Esophagus muscularis mucosa (tissue), 4 donors: ENCODE measurements around the gene DCDC2C. TPM values are rescaled to one million over a fixed set of nuclear protein-coding genes. Genes with fewer than 3 reads are reported as not detected.

Experiments used
- DNase-seq: peaks from one replicate; pipeline ENCODE4 v3.0.0-alpha.2; 2017; ENCODE audit errors: extremely low spot score
- H3K27ac ChIP-seq, 4 donors: fragments of 200-600 bp; sonication (generic); replicated peaks in 1 of 4; 1 replicate in 3 of 4; 2 replicates in 1 of 4; pipeline ENCODE4 v1.5.1; 2016 to 2019; ENCODE audit warnings: mild to moderate bottlenecking in 1 of 4
- H3K27me3 ChIP-seq, 4 donors: fragments of 200-600 bp; sonication (generic); one replicate each; pipeline versions ENCODE4 v1.5.1 to v1.6.0; 2016 to 2019
- H3K36me3 ChIP-seq, 4 donors: fragments of 200-600 bp; sonication (generic); one replicate each; pipeline ENCODE4 v1.5.1; 2016 to 2019
- H3K4me1 ChIP-seq, 4 donors: fragments of 200-600 bp; sonication (generic); one replicate each; pipeline ENCODE4 v1.5.1; 2016 to 2019
- H3K4me3 ChIP-seq, 4 donors: fragments of 200-600 bp; sonication (generic); 1 replicate in 2 of 4; 2 replicates in 2 of 4; pipeline ENCODE4 v1.5.1; 2016 to 2019; ENCODE audit warnings: mild to moderate bottlenecking in 4 of 4, moderate library complexity in 1 of 4
- H3K9me3 ChIP-seq, 4 donors: fragments of 200-600 bp; sonication (generic); 1 replicate in 3 of 4; 2 replicates in 1 of 4; pipeline ENCODE4 v1.5.1; 2016 to 2019
- CTCF ChIP-seq, 3 experiments: fragments of 200-600 bp in 2 of 3; fragments of 450-650 bp in 1 of 3; sonication (generic) in 2 of 3; IDR thresholded peaks; one replicate each; pipeline ENCODE4 v1.5.1; 2017 to 2019; ENCODE audit warnings: antibody characterized with exemption in 3 of 3, mild to moderate bottlenecking in 2 of 3, moderate library complexity in 1 of 3
- EP300 ChIP-seq: sonication (generic); formaldehyde crosslinking; IDR thresholded peaks from one replicate; pipeline ENCODE4 v1.6.1; 2017; ENCODE audit warnings: antibody characterized with exemption
- POLR2A ChIP-seq: fragments of 450-650 bp; IDR thresholded peaks from one replicate; pipeline ENCODE4 v1.6.1; 2017; ENCODE audit warnings: antibody characterized with exemption, moderate library complexity, mild to moderate bottlenecking, low read depth
- POLR2AphosphoS5 ChIP-seq, 2 donors: sonication (generic); formaldehyde crosslinking; IDR thresholded peaks; one replicate each; pipeline ENCODE4 v1.6.1; 2017; ENCODE audit warnings: antibody characterized with exemption in 2 of 2
- WGBS: methylation state at CpG from one replicate; pipeline ENCODE4 v1.1.5; 2018; 5-methylcytosine and 5-hydroxymethylcytosine counted together
- intact Hi-C: fragments of 100-400 bp; cut with DNase I; formaldehyde crosslinking; loops from one replicate; pipeline ENCODE4 v1.15.1; 2023
- total RNA-seq, 4 donors: library from RNA; depleted of rRNA; stranded (reverse); fragments of >200 nt; gene quantifications; one replicate each; pipeline versions ENCODE4 v1.1.0 to v1.2.1, GENCODE V29; 2016

DCDC2C gene
- total RNA-seq, 4 donors from 2014 or later, result 0.83 TPM; not detected in 3

DNA sequence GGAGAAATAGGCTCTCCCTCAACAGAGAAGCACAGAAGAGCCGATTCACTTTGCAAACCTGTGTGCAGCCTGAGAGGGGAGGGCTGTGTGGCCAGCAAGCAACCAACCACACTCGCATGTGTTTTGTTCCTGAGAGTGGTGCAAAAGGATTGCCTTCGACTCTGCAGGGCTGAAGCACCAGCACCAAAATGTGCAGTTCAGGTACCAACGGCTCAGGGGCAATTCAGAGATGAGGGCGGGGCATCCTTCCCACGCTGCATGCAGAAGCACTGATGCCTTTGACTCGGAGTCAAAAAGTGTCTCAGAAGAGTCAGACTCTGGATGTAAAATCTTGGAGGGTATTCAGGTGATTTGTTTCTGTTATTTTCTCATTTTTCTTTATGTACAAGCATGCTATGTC lies 55.5 kb downstream of the DCDC2C start:
- H3K36me3 ChIP-seq, result no peaks in the 10 kb centered on the region
- 60% methylated on average over 7 of the region's 7 CpGs for WGBS

GRCh38 chr2:3759331-3759730 lies 56.0 kb downstream of the DCDC2C start:
- Histone ChIP-seq H3K9me3 (no peaks in the 10 kb centered on the region), H3K4me1 (peaks cover 0 to 7% (median 6%) of the 10 kb centered on the region in 4 donors), H3K27me3 (peaks cover 0 to 24% (median 0%) of the 10 kb centered on the region in 4 donors), H3K36me3 (no peaks in the 10 kb centered on the region), H3K27ac (no peak overlapping the region), H3K4me3 (no peak overlapping the region)
- 68% methylated on average over 7 of the region's 7 CpGs for WGBS
- intact Hi-C loops, result no loop called here
- no peak for DNase-seq
- no peak for TF ChIP-seq POLR2AphosphoS5 (IDR thresholded peaks at IDR 0.05)
- TF ChIP-seq CTCF (IDR thresholded peaks at IDR 0.05), result no peak
- TF ChIP-seq POLR2A, result no peak
- no peak for TF ChIP-seq EP300

More for the DNA sequence above, 55.5 kb downstream of the DCDC2C start:
- peaks cover 0 to 24% (median 0%) of the 10 kb centered on the region in 4 donors for H3K27me3 ChIP-seq
- H3K9me3 ChIP-seq, result no peaks in the 10 kb centered on the region
- H3K4me3 ChIP-seq, result no peak overlapping the region
- H3K27ac ChIP-seq, result no peak overlapping the region
- H3K4me1 ChIP-seq, result peaks cover 0 to 11% (median 9%) of the 10 kb centered on the region in 4 donors
- intact Hi-C loops, result no loop called here
- no peak for DNase-seq
- TF ChIP-seq POLR2AphosphoS5 (IDR thresholded peaks at IDR 0.05), result no peak
- TF ChIP-seq POLR2A, result no peak
- no peak for TF ChIP-seq CTCF (IDR thresholded peaks at IDR 0.05)
- TF ChIP-seq EP300, result no peak

GRCh38 chr2:3759761-3760160 lies 56.4 kb downstream of the DCDC2C start:
- Histone ChIP-seq H3K9me3 (no peaks in the 10 kb centered on the region), H3K27ac (no peak overlapping the region), H3K4me1 (peaks cover 0 to 2% (median 2%) of the 10 kb centered on the region in 4 donors), H3K36me3 (no peaks in the 10 kb centered on the region), H3K27me3 (peaks cover 0 to 24% (median 0%) of the 10 kb centered on the region in 4 donors), H3K4me3 (no peak overlapping the region)
- WGBS, result 53% methylated on average over 4 of the region's 4 CpGs
- intact Hi-C loops, result no loop called here
- no peak for DNase-seq
- TF ChIP-seq POLR2A, result no peak
- TF ChIP-seq CTCF (IDR thresholded peaks at IDR 0.05), result no peak
- no peak for TF ChIP-seq EP300
- TF ChIP-seq POLR2AphosphoS5 (IDR thresholded peaks at IDR 0.05), result no peak

DNA sequence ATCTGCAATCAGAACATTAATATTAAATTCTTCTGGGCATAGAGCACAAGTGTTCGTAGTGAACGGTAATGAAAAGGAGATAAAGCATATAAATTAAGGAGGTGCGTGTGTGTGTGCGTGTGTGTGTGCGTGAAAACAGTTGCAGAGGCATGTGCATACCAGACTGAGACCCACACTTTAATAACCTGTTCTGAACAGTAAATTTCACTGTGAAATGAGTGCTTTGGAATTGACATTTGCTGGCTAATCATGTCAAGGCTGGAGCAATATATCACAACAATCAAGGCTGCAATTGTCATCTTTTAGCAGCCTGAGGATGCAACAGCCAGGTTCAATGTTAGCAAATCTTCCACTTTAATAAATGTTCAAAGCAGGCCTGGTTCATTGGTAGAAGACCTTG lies 57.9 kb downstream of the DCDC2C start:
- intact Hi-C loops, result no loop called here
- DNase-seq, result no peak
- Histone ChIP-seq H3K9me3 (no peaks in the 10 kb centered on the region), H3K36me3 (no peaks in the 10 kb centered on the region), H3K27ac (no peak overlapping the region), H3K4me3 (no peak overlapping the region), H3K27me3 (peaks cover 0 to 24% (median 0%) of the 10 kb centered on the region in 4 donors), H3K4me1 (no peaks in the 10 kb centered on the region)
- WGBS, result 95% methylated on average over 5 of the region's 5 CpGs
- TF ChIP-seq POLR2AphosphoS5 (IDR thresholded peaks at IDR 0.05) (no peak), CTCF (IDR thresholded peaks at IDR 0.05) (no peak), EP300 (no peak), POLR2A (no peak)
